GM13976 (cell line): ENCODE results near the gene PARK7.
"Not testable (repeated sequence)": the region's sequence is repeated elsewhere in the genome, so short reads cannot be mapped to it uniquely, and the experiment has no call there.

ENCODE experiments used
- DNase-seq: peaks from one replicate; pipeline ENCODE4 v3.0.0; 2012; ENCODE audit warnings: low spot score
- CTCF ChIP-seq: IDR thresholded peaks from 2 replicates; pipeline ENCODE4 v1.5.1; 2012; ENCODE audit warnings: borderline replicate concordance, mild to moderate bottlenecking; ENCODE audit not compliant: insufficient read depth; ENCODE audit errors: extremely low read depth, missing control alignments, control extremely low read depth
- in situ Hi-C: fragments of 300-500 bp; cut with MboI; formaldehyde crosslinking; loops from one replicate; pipeline ENCODE4 v1.12.0; 2022; ENCODE audit warnings: low sequenced_read_pairs, mixed read lengths, inconsistent platforms; ENCODE audit not compliant: unreplicated experiment

The PARK7 gene

GRCh38 chr1:7942214-7942921 is 19.1 kb upstream of the PARK7 start:
- in situ Hi-C loops, result no loop called here
- peak; percentile 66 for DNase-seq

DNA sequence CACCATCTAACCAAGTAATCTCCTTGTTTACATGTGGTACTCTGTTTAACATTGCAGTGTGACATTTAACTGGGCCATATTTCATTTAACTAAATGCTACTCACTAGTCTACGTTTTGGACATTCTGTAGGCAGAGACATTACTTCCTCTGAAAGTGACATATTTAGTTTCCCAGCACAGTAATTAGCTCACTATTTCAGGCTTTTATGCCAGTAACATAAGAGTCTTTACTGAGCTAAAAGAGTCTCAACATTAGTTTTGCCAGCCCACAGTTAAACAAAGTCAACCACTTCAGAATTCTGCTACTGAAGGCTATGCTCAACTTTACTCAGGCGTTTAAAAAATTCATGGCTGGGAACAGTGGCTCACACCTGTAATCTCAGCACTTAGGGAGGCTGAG is 18.3 kb upstream of the PARK7 start:
- no peak for DNase-seq
- in situ Hi-C loops, result no loop called here
- TF ChIP-seq CTCF, result no peak

More at GRCh38 chr1:7942214-7942921, 19.1 kb upstream of the PARK7 start:
- peak; percentile 65 for TF ChIP-seq CTCF

DNA sequence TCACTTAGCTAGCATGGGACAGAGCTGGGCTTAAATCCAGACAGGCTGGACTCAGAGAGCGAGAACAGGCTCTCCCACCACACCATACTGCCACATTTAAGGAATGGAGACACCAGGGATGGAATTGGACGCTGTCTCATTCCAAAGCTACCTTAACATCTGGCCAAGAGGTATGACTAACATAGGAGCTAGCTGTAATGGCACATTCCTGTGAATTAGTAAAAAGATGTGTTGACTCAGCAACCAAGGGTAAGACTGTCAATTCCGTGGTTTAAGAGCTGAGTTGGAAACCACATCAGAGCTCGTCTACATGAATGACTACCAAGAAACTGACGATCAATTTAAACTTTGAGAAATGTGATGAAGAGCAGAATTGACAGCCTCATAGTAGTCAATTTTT is 12.6 kb upstream of the PARK7 start:
- no peak for DNase-seq
- no peak for TF ChIP-seq CTCF

DNA sequence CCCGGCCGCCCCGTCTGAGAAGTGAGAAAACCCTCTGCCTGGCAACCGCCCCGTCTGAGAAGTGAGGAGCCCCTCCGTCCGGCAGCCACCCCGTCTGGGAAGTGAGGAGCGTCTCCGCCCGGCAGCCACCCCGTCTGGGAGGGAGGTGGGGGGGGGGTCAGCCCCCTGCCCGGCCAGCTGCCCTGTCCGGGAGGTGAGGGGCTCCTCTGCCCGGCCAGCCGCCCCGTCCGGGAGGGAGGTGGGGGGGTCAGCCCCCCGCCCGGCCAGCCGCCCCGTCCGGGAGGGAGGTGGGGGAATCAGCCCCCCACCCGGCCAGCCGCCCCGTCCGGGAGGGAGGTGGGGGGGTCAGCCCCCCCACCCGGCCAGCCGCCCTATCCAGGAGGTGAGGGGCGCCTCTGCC is 8.7 kb upstream of the PARK7 start:
- DNase-seq, in situ Hi-C loops: not testable (repeated sequence)

More for the DNA sequence above, 12.6 kb upstream of the PARK7 start:
- in situ Hi-C loops, result no loop called here

- in situ Hi-C loops, result no loop called here
- TF ChIP-seq CTCF, result no peak
- DNase-seq, result peak; percentile 94
Measured at GRCh38 chr1:7953850-7954609, 7.5 kb upstream of the PARK7 start.

DNA sequence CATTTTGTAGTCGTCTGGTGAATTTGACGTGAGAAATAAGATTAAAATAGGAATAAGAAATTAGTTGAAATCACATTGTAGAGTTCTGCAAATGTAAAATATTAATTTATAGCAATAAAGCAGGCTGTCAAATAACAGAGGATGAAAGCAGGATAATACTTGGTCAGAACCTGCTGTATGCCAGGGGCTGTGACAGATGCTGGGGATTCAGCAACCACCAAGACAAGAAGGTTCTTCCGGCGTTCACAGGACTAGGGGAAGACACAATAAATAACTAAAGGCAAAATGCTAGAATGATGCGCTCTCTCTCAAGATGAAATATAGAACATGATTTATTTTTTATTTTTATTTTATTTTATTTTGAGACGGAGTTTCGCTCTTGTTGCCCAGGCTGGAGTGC is 6.8 kb upstream of the PARK7 start:
- no peak for DNase-seq
- TF ChIP-seq CTCF, result no peak
- in situ Hi-C loops, result no loop called here

- in situ Hi-C loops, result no loop called here
- no peak for TF ChIP-seq CTCF
- no peak for DNase-seq
Measured at GRCh38 chr1:7956218-7957032, 5.1 kb upstream of the PARK7 start.
